ENCODE measurements around the gene ARL14EPL.

DNA sequence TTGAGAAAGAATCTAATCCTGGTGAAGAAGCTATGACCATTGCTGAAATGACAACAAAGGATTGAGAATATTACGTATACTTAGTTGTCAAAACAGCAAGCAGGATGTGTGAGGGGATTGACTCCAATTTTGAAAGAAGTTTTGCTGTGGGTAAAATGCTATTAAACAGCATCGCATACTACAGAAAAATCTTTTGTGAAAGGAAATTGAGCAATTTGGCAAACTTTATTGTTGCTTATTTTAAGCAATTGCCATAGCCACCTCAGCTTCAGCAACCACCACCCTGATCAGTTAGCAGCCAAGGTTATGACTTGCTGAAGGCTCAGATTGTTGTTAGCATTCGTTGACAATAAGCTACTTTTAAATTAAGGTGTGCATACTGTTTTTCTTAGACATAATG, 22.5 kb upstream of the ARL14EPL start:
- TF ChIP-seq, protein P1, sequence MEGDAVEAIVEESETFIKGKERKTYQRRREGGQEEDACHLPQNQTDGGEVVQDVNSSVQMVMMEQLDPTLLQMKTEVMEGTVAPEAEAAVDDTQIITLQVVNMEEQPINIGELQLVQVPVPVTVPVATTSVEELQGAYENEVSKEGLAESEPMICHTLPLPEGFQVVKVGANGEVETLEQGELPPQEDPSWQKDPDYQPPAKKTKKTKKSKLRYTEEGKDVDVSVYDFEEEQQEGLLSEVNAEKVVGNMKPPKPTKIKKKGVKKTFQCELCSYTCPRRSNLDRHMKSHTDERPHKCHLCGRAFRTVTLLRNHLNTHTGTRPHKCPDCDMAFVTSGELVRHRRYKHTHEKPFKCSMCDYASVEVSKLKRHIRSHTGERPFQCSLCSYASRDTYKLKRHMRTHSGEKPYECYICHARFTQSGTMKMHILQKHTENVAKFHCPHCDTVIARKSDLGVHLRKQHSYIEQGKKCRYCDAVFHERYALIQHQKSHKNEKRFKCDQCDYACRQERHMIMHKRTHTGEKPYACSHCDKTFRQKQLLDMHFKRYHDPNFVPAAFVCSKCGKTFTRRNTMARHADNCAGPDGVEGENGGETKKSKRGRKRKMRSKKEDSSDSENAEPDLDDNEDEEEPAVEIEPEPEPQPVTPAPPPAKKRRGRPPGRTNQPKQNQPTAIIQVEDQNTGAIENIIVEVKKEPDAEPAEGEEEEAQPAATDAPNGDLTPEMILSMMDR (conservative IDR thresholded peaks at IDR 0.05; ENCODE audit: low read length), result no peak
- TF ChIP-seq EZH2phosphoT487 (IDR thresholded peaks at IDR 0.05; ENCODE audit: borderline replicate concordance), result no peak

All from Loucy (cell line).